ENCODE data around the gene CDK5RAP1. TPM values are rescaled to one million over a fixed set of nuclear protein-coding genes. Genes with fewer than 3 reads are reported as not detected.

The CDK5RAP1 gene
- total and polyA plus RNA-seq, 2 of the 4 experiments (the other 2 are of a cell fraction): 23.9 to 28.1 TPM

GRCh38 chr20:33437141-33437911, 36.0 kb upstream of the CDK5RAP1 start:
- in situ Hi-C loops (cut with MboI; ENCODE audit: low sequenced_read_pairs) (no loop called here), dilution Hi-C loops (cut with HindIII; ENCODE audit: low sequenced_read_pairs, unreplicated experiment) (no loop called here), intact Hi-C loops (cut with micrococcal nuclease) (no loop called here)
- CTCF ChIA-PET: interaction anchor here (0.7 kb wide), 1 partner anchor 83 kb away, joined by 3 read pairs; no protein-coding TSS in a partner anchor
- Histone ChIP-seq H2BK120ac (ENCODE audit: low read depth, low read length) (no peak overlapping the region), H2BK15ac (ENCODE audit: low read depth, low read length) (no peak overlapping the region), H3K4me3 (ENCODE audit: insufficient read depth, low read depth, low read length) (no peak overlapping the region), H3K4ac (ENCODE audit: low read depth, low read length) (no peak overlapping the region), H3K9me1 (ENCODE audit: insufficient read depth, low read length) (peaks cover 16% of the 10 kb centered on the region; the same call in 1 of the 2 replicates), H3K18ac (ENCODE audit: low read depth, low read length) (no peak overlapping the region), H2BK20ac (ENCODE audit: low read depth, low read length) (no peak overlapping the region), H3K56ac (ENCODE audit: extremely low read depth, insufficient read depth, low read length) (no peak overlapping the region), H2AK5ac (ENCODE audit: low read depth, low read length) (no peak overlapping the region), H4K8ac (ENCODE audit: low read depth in 2 of 2, low read length in 2 of 2) (no peak overlapping the region), H3K4me2 (ENCODE audit: low read depth, low read length) (no peak overlapping the region), H3K23ac (ENCODE audit: low read depth, low read length) (no peak overlapping the region), H3K79me1 (ENCODE audit: low read depth in 1 of 2, low read length in 2 of 2) (peaks cover 0 to 13% of the 10 kb centered on the region in 2 experiments; a peak in 2 of 4 replicates), H3K14ac (replicated peaks; ENCODE audit: low read depth, low read length) (0 out of 2 replicates have a peak overlapping the region, but pooled peaks have one; percentile 59), H4K5ac (ENCODE audit: low read depth, low read length) (no peak overlapping the region), H3K9me3 (ENCODE audit: control insufficient read depth, insufficient read depth, low read length) (no peaks in the 10 kb centered on the region), H3K36me3 (ENCODE audit: control insufficient read depth, insufficient read depth, low read length) (no peaks in the 10 kb centered on the region; the same call in none of the 2 replicates), H2BK5ac (ENCODE audit: low read depth, low read length, poor library complexity, severe bottlenecking) (no peak overlapping the region), H3K9ac (ENCODE audit: low read depth, low read length) (no peak overlapping the region), H2AFZ (replicated peaks; ENCODE audit: low read length, poor library complexity) (peak overlapping the region; percentile 56), H4K91ac (ENCODE audit: insufficient read depth, low read depth, low read length) (no peak overlapping the region), H2AK9ac (replicated peaks; ENCODE audit: low read depth, low read length, poor library complexity) (no peak overlapping the region), H3K27me3 (ENCODE audit: control insufficient read depth, insufficient read depth, low read length) (no peaks in the 10 kb centered on the region), H3K4me1 (ENCODE audit: control insufficient read depth, insufficient read depth, low read length) (peaks cover 2% of the 10 kb centered on the region), H4K20me1 (ENCODE audit: insufficient read depth, low read length) (no peaks in the 10 kb centered on the region), H3K27ac (ENCODE audit: insufficient read depth, low read length) (no peak overlapping the region)
- BruUV-seq (replicated peaks): no TSS peak
- WGBS, 2 experiments (ENCODE audit: extremely low coverage in 2 of 2, insufficient read length in 1 of 2): 100% methylated on average over 1 of the region's 12 CpGs; no CpG with 5 or more reads in 1 of the 2 experiments
- ATAC-seq (ENCODE audit: low read depth) (peak; percentile 71), DNase-seq (peak; percentile 44)
- POLR2A ChIA-PET (ENCODE audit: unreplicated experiment): no interaction called here
- TF ChIP-seq CEBPB (IDR thresholded peaks at IDR 0.05; ENCODE audit: low read depth, low read length) (no peak), NFE2L2 (IDR thresholded peaks at IDR 0.05; ENCODE audit: low read depth, low read length) (no peak), RFX5 (IDR thresholded peaks at IDR 0.05; ENCODE audit: low read depth, low read length) (no peak), ELK1 (IDR thresholded peaks at IDR 0.05; ENCODE audit: borderline replicate concordance, low read depth, low read length) (no peak), POLR2A (IDR thresholded peaks at IDR 0.05; ENCODE audit: low read depth, low read length) (no peak), USF2 (IDR thresholded peaks at IDR 0.05; ENCODE audit: low read depth, low read length) (no peak; the same call in 1 of the 2 replicates), MAFK (IDR thresholded peaks at IDR 0.05; ENCODE audit: low read depth, low read length) (0 out of 2 replicates have a peak, but pooled peaks have one; percentile 4), MAZ (IDR thresholded peaks at IDR 0.05; ENCODE audit: borderline replicate concordance, low read depth, low read length) (peak; percentile 17; the same call in 1 of the 2 replicates), FOS (IDR thresholded peaks at IDR 0.05; ENCODE audit: low read depth, low read length) (no peak), CHD1 (IDR thresholded peaks at IDR 0.05; ENCODE audit: low read depth, low read length) (no peak), CTCF (conservative IDR thresholded peaks at IDR 0.05; ENCODE audit: low read depth, low read length) (no peak), BHLHE40 (IDR thresholded peaks at IDR 0.05; ENCODE audit: low read depth, low read length) (no peak)

Measured in IMR-90 (cell line).